Measurements from ENCODE around the gene SCAF8.

The SCAF8 gene

DNA sequence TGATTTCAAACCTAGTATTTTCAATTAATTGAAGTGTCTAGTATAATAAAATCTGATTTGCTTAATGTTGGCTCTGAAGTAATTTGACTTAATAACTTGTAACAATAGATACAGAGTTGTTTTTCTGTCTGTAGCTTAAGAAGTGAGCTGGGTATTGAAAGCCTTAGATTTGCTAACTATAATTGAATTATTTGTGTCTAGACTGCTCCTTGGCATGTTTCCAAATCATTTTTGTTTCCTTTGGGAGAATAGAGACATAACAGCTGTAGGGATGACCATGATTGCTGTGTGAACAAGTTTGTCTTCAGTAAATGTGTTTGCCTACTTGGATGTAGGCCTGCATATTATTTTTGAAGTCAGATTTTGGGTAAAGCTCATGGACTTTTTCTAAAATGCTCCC, 115.4 kb downstream of the SCAF8 start:
- no peak overlapping the region for H4K91ac ChIP-seq (ENCODE audit: low read depth, low read length, poor library complexity)
- no peak overlapping the region for H2AK5ac ChIP-seq (ENCODE audit: low read depth, low read length)
- no peaks in the 10 kb centered on the region for H3K27me3 ChIP-seq (ENCODE audit: control insufficient read depth in 3 of 3, insufficient read depth in 3 of 3, low read depth in 1 of 3, low read length in 3 of 3)
- H3K4me2 ChIP-seq (ENCODE audit: insufficient read depth, low read length, poor library complexity, severe bottlenecking): no peak overlapping the region
- H3K4me3 ChIP-seq (ENCODE audit: low read length in 2 of 2): no peak overlapping the region
- H2BK15ac ChIP-seq (ENCODE audit: low read length): no peak overlapping the region
- H4K8ac ChIP-seq (ENCODE audit: low read depth, low read length): no peak overlapping the region
- H3K23ac ChIP-seq (ENCODE audit: low read depth, low read length, poor library complexity): no peak overlapping the region
- no peak for DNase-seq (ENCODE audit: low spot score)
- H3K4ac ChIP-seq (ENCODE audit: low read length): no peak overlapping the region
- no peak overlapping the region for H2AFZ ChIP-seq (ENCODE audit: low read length)
- H2BK5ac ChIP-seq (ENCODE audit: low read length): no peak overlapping the region
- no peaks in the 10 kb centered on the region for H3K79me1 ChIP-seq (ENCODE audit: low read depth, low read length)
- no peak overlapping the region for H3K9ac ChIP-seq (ENCODE audit: low read depth, low read length, poor library complexity)
- no peaks in the 10 kb centered on the region for H3K9me3 ChIP-seq (replicated peaks in 1 of 2; ENCODE audit: control insufficient read depth in 2 of 2, insufficient read depth in 1 of 2, low read depth in 1 of 2, low read length in 2 of 2)
- H3K14ac ChIP-seq (ENCODE audit: low read length): no peak overlapping the region
- H2BK12ac ChIP-seq (ENCODE audit: low read length): no peak overlapping the region
- no peak overlapping the region for H3K18ac ChIP-seq (ENCODE audit: low read length)
- peaks cover 3% of the 10 kb centered on the region in 2 donors for H3K4me1 ChIP-seq (ENCODE audit: control insufficient read depth in 2 of 2, insufficient read depth in 1 of 2, low read depth in 1 of 2, low read length in 2 of 2)
- H3K27ac ChIP-seq (replicated peaks; ENCODE audit: low read length): no peak overlapping the region
- H3K36me3 ChIP-seq (replicated peaks in 1 of 2; ENCODE audit: control insufficient read depth in 2 of 2, insufficient read depth in 2 of 2, low read length in 2 of 2): peaks cover 0 to 38% of the 10 kb centered on the region in 2 donors
- H2BK120ac ChIP-seq (ENCODE audit: low read depth, low read length): no peak overlapping the region

DNA sequence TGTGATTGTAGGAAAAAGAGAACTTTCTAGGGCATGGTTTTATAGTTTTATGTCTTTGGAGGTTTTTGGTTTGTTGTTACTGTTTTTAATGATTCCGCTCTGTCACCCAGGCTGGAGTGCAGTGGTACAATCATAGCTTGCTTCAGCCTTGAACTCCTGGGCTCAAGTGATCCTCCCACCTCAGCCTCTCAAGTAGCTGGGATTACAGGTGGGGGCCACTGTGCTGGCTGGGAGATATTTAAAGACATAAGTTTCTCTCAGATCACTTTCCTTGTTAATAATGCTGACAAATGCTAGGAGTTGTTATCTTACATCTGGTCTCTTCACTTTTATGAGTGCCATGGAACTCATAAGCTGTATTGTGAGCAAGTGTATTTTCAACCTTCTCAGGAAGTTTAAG, 116.3 kb downstream of the SCAF8 start:
- Histone ChIP-seq H2AFZ (ENCODE audit: low read length) (no peak overlapping the region), H3K27ac (replicated peaks; ENCODE audit: low read length) (no peak overlapping the region), H2BK15ac (ENCODE audit: low read length) (no peak overlapping the region), H3K9me3 (replicated peaks in 1 of 2; ENCODE audit: control insufficient read depth in 2 of 2, insufficient read depth in 1 of 2, low read depth in 1 of 2, low read length in 2 of 2) (no peaks in the 10 kb centered on the region), H3K14ac (ENCODE audit: low read length) (no peak overlapping the region), H3K4ac (ENCODE audit: low read length) (no peak overlapping the region), H3K4me3 (ENCODE audit: low read length in 2 of 2) (no peak overlapping the region), H3K36me3 (replicated peaks in 1 of 2; ENCODE audit: control insufficient read depth in 2 of 2, insufficient read depth in 2 of 2, low read length in 2 of 2) (peaks cover 0 to 39% of the 10 kb centered on the region in 2 donors), H3K23ac (ENCODE audit: low read depth, low read length, poor library complexity) (no peak overlapping the region), H3K9ac (ENCODE audit: low read depth, low read length, poor library complexity) (no peak overlapping the region), H3K4me1 (ENCODE audit: control insufficient read depth in 2 of 2, insufficient read depth in 1 of 2, low read depth in 1 of 2, low read length in 2 of 2) (peaks cover 3% of the 10 kb centered on the region in 2 donors), H2BK120ac (ENCODE audit: low read depth, low read length) (no peak overlapping the region), H3K4me2 (ENCODE audit: insufficient read depth, low read length, poor library complexity, severe bottlenecking) (no peak overlapping the region), H4K91ac (ENCODE audit: low read depth, low read length, poor library complexity) (no peak overlapping the region), H2BK5ac (ENCODE audit: low read length) (no peak overlapping the region), H3K79me1 (ENCODE audit: low read depth, low read length) (no peaks in the 10 kb centered on the region), H3K18ac (ENCODE audit: low read length) (no peak overlapping the region), H3K27me3 (ENCODE audit: control insufficient read depth in 3 of 3, insufficient read depth in 3 of 3, low read depth in 1 of 3, low read length in 3 of 3) (no peaks in the 10 kb centered on the region), H2BK12ac (ENCODE audit: low read length) (no peak overlapping the region), H2AK5ac (ENCODE audit: low read depth, low read length) (no peak overlapping the region), H4K8ac (ENCODE audit: low read depth, low read length) (no peak overlapping the region)
- no peak for DNase-seq (ENCODE audit: low spot score)
- WGBS, 2 donors (ENCODE audit: extremely low coverage in 2 of 2, insufficient read length in 2 of 2, insufficient replicate concordance in 1 of 2): no CpG with 5 or more reads among the region's 1 CpG

DNA sequence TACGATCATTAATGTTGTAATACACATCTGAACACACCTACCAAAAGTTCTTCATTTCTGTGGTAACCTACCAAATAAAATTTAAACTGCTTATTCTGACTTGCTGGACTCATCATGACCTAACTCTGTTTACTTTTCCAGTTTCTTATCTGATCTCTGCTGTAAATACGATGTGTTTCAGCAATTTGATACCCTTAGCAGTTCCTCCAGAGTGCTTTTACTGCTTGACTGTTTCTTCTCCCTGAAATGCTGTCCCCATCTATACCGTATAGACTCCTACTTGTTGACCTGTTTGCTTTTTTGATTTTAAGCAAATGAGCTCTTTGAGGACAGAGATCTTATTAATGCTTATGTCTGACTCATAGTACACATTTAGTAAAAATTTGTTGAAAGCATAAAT, 119.5 kb downstream of the SCAF8 start:
- DNase-seq (ENCODE audit: low spot score): no peak
- Histone ChIP-seq H3K36me3 (replicated peaks in 1 of 2; ENCODE audit: control insufficient read depth in 2 of 2, insufficient read depth in 2 of 2, low read length in 2 of 2) (peaks cover 0 to 30% of the 10 kb centered on the region in 2 donors), H2BK5ac (ENCODE audit: low read length) (no peak overlapping the region), H2AK5ac (ENCODE audit: low read depth, low read length) (no peak overlapping the region), H3K9me3 (replicated peaks in 1 of 2; ENCODE audit: control insufficient read depth in 2 of 2, insufficient read depth in 1 of 2, low read depth in 1 of 2, low read length in 2 of 2) (no peaks in the 10 kb centered on the region), H3K4ac (ENCODE audit: low read length) (no peak overlapping the region), H4K91ac (ENCODE audit: low read depth, low read length, poor library complexity) (no peak overlapping the region), H2BK15ac (ENCODE audit: low read length) (no peak overlapping the region), H2BK12ac (ENCODE audit: low read length) (no peak overlapping the region), H3K9ac (ENCODE audit: low read depth, low read length, poor library complexity) (no peak overlapping the region), H3K79me1 (ENCODE audit: low read depth, low read length) (no peaks in the 10 kb centered on the region), H3K18ac (ENCODE audit: low read length) (no peak overlapping the region), H3K27me3 (ENCODE audit: control insufficient read depth in 3 of 3, insufficient read depth in 3 of 3, low read depth in 1 of 3, low read length in 3 of 3) (no peaks in the 10 kb centered on the region), H3K23ac (ENCODE audit: low read depth, low read length, poor library complexity) (no peak overlapping the region), H3K4me2 (ENCODE audit: insufficient read depth, low read length, poor library complexity, severe bottlenecking) (no peak overlapping the region), H4K8ac (ENCODE audit: low read depth, low read length) (no peak overlapping the region), H3K27ac (replicated peaks; ENCODE audit: low read length) (no peak overlapping the region), H2AFZ (ENCODE audit: low read length) (no peak overlapping the region), H3K4me1 (ENCODE audit: control insufficient read depth in 2 of 2, insufficient read depth in 1 of 2, low read depth in 1 of 2, low read length in 2 of 2) (peaks cover 3% of the 10 kb centered on the region in 2 donors), H2BK120ac (ENCODE audit: low read depth, low read length) (no peak overlapping the region), H3K4me3 (ENCODE audit: low read length in 2 of 2) (no peak overlapping the region), H3K14ac (ENCODE audit: low read length) (no peak overlapping the region)
- no CpG with 5 or more reads among the region's 3 CpGs for WGBS, 2 donors (ENCODE audit: extremely low coverage in 2 of 2, insufficient read length in 2 of 2, insufficient replicate concordance in 1 of 2)

DNA sequence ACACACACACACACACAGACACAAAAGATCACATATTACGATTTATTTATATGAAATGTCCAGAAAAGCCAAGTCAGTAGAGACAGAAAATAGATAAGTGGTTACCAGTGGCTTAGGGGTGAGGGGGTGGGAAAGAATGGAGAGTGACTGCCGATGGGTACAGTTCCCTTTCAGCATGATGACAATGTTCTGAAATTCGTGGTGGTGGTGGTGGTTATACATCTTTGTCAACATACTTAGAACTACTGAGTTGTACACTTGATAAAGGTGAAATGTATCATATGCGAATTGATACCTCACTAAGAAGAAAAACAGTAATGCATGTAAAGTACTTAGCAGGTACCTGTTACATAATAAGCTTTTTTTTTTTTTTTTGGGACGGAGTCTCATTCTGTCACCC, 124.3 kb downstream of the SCAF8 start:
- H2BK120ac ChIP-seq (ENCODE audit: low read depth, low read length): no peak overlapping the region
- no peak overlapping the region for H3K4me2 ChIP-seq (ENCODE audit: insufficient read depth, low read length, poor library complexity, severe bottlenecking)
- WGBS, 2 donors (ENCODE audit: extremely low coverage in 2 of 2, insufficient read length in 2 of 2, insufficient replicate concordance in 1 of 2): no CpG with 5 or more reads among the region's 5 CpGs
- no peak overlapping the region for H3K23ac ChIP-seq (ENCODE audit: low read depth, low read length, poor library complexity)
- no peak overlapping the region for H3K14ac ChIP-seq (ENCODE audit: low read length)
- DNase-seq (ENCODE audit: low spot score): no peak
- no peak overlapping the region for H3K27ac ChIP-seq (replicated peaks; ENCODE audit: low read length)
- no peak overlapping the region for H4K8ac ChIP-seq (ENCODE audit: low read depth, low read length)
- H3K79me1 ChIP-seq (ENCODE audit: low read depth, low read length): no peaks in the 10 kb centered on the region
- no peak overlapping the region for H3K18ac ChIP-seq (ENCODE audit: low read length)
- no peak overlapping the region for H3K4ac ChIP-seq (ENCODE audit: low read length)
- H2AK5ac ChIP-seq (ENCODE audit: low read depth, low read length): no peak overlapping the region
- H2BK12ac ChIP-seq (ENCODE audit: low read length): no peak overlapping the region
- H3K36me3 ChIP-seq (replicated peaks in 1 of 2; ENCODE audit: control insufficient read depth in 2 of 2, insufficient read depth in 2 of 2, low read length in 2 of 2): peaks cover 0 to 26% of the 10 kb centered on the region in 2 donors
- H3K4me3 ChIP-seq (ENCODE audit: low read length in 2 of 2): no peak overlapping the region
- no peak overlapping the region for H3K9ac ChIP-seq (ENCODE audit: low read depth, low read length, poor library complexity)
- no peaks in the 10 kb centered on the region for H3K9me3 ChIP-seq (replicated peaks in 1 of 2; ENCODE audit: control insufficient read depth in 2 of 2, insufficient read depth in 1 of 2, low read depth in 1 of 2, low read length in 2 of 2)
- no peak overlapping the region for H2BK15ac ChIP-seq (ENCODE audit: low read length)
- no peak overlapping the region for H2AFZ ChIP-seq (ENCODE audit: low read length)
- no peak overlapping the region for H2BK5ac ChIP-seq (ENCODE audit: low read length)
- H3K27me3 ChIP-seq (ENCODE audit: control insufficient read depth in 3 of 3, insufficient read depth in 3 of 3, low read depth in 1 of 3, low read length in 3 of 3): no peaks in the 10 kb centered on the region
- peaks cover 0 to 2% of the 10 kb centered on the region in 2 donors for H3K4me1 ChIP-seq (ENCODE audit: control insufficient read depth in 2 of 2, insufficient read depth in 1 of 2, low read depth in 1 of 2, low read length in 2 of 2)
- H4K91ac ChIP-seq (ENCODE audit: low read depth, low read length, poor library complexity): no peak overlapping the region
